Mesenchymal stem cell (in vitro differentiated cells and primary cell): ENCODE data around the gene CDC42BPB.

Experiments used
- DNase-seq: peaks from one replicate; pipeline ENCODE4 v3.0.0-alpha.2; 2013
- H2AFZ ChIP-seq: one replicate; pipeline ENCODE4 v1.6.1; 2013; ENCODE audit warnings: low read depth, mild to moderate bottlenecking, control low read depth, inconsistent platforms, low read length, moderate library complexity
- H2AK5ac ChIP-seq: 2 replicates; pipeline ENCODE4 v1.6.1; 2013; ENCODE audit warnings: low read length, moderate library complexity, mild to moderate bottlenecking, inconsistent platforms; ENCODE audit not compliant: severe bottlenecking
- H2BK120ac ChIP-seq: one replicate; pipeline ENCODE4 v1.6.1; 2013; ENCODE audit warnings: low read depth, mild to moderate bottlenecking, inconsistent platforms, low read length, moderate library complexity
- H2BK12ac ChIP-seq, 2 experiments: one replicate each; pipeline ENCODE4 v1.6.1; 2013; ENCODE audit warnings: inconsistent platforms in 2 of 2, low read length in 2 of 2, mild to moderate bottlenecking in 2 of 2, moderate library complexity in 2 of 2, control low read depth in 1 of 2
- H2BK15ac ChIP-seq: one replicate; pipeline ENCODE4 v1.6.1; 2013; ENCODE audit warnings: mild to moderate bottlenecking, low read depth, inconsistent platforms; ENCODE audit not compliant: poor library complexity, severe bottlenecking
- H2BK5ac ChIP-seq: 2 replicates; pipeline ENCODE4 v1.6.1; 2013; ENCODE audit warnings: low read depth, mild to moderate bottlenecking, low read length, control low read depth, inconsistent platforms; ENCODE audit not compliant: poor library complexity, severe bottlenecking
- H3K14ac ChIP-seq, 2 experiments: one replicate each; pipeline ENCODE4 v1.6.1; 2013; ENCODE audit warnings: inconsistent platforms in 2 of 2, low read length in 2 of 2, control low read depth in 1 of 2, mild to moderate bottlenecking in 1 of 2, moderate library complexity in 1 of 2
- H3K18ac ChIP-seq, 2 experiments: one replicate each; pipeline ENCODE4 v1.6.1; 2013; ENCODE audit warnings: inconsistent platforms in 2 of 2, low read length in 2 of 2, control low read depth in 1 of 2, low read depth in 1 of 2, mild to moderate bottlenecking in 1 of 2
- H3K23ac ChIP-seq, 2 experiments: one replicate each; pipeline ENCODE4 v1.6.1; 2013; ENCODE audit warnings: inconsistent platforms in 2 of 2, low read length in 2 of 2, mild to moderate bottlenecking in 2 of 2, moderate library complexity in 2 of 2, control low read depth in 1 of 2
- H3K27ac ChIP-seq: 2 replicates; pipeline ENCODE4 v1.5.1; 2013; ENCODE audit warnings: mild to moderate bottlenecking, moderate library complexity, low read length, control low read depth, inconsistent platforms; ENCODE audit not compliant: poor library complexity, severe bottlenecking
- H3K27me3 ChIP-seq, 2 experiments: 2 replicates each; pipeline versions ENCODE4 v1.6.1 to v1.7.0; 2013; ENCODE audit warnings: low read length in 2 of 2, mild to moderate bottlenecking in 2 of 2, moderate library complexity in 2 of 2, control low read depth in 1 of 2, inconsistent platforms in 1 of 2; ENCODE audit not compliant: control insufficient read depth in 1 of 2, insufficient read depth in 1 of 2
- H3K36me3 ChIP-seq, 2 experiments: 2 replicates each; pipeline versions ENCODE4 v1.6.1 to v1.7.0; 2013; ENCODE audit warnings: low read length in 2 of 2, control low read depth in 1 of 2, inconsistent platforms in 1 of 2, low read depth in 1 of 2, mild to moderate bottlenecking in 1 of 2; ENCODE audit not compliant: insufficient read depth in 2 of 2, control insufficient read depth in 1 of 2
- H3K4ac ChIP-seq, 2 experiments: one replicate each; pipeline ENCODE4 v1.6.1; 2013; ENCODE audit warnings: inconsistent platforms in 2 of 2, low read length in 2 of 2, mild to moderate bottlenecking in 2 of 2, moderate library complexity in 2 of 2, control low read depth in 1 of 2, low read depth in 1 of 2
- H3K4me1 ChIP-seq: 2 replicates; pipeline ENCODE4 v1.6.1; 2013; ENCODE audit warnings: low read depth, low read length, control low read depth; ENCODE audit not compliant: control insufficient read depth, insufficient read depth
- H3K4me2 ChIP-seq: 2 replicates; pipeline ENCODE4 v1.6.1; 2013; ENCODE audit warnings: low read length, mild to moderate bottlenecking, inconsistent platforms; ENCODE audit not compliant: poor library complexity, severe bottlenecking
- H3K4me3 ChIP-seq, 2 experiments: 2 replicates each; pipeline versions ENCODE4 v1.5.1 to v1.7.0; 2013; ENCODE audit warnings: low read length in 2 of 2, mild to moderate bottlenecking in 2 of 2, control low read depth in 1 of 2, low read depth in 1 of 2; ENCODE audit not compliant: insufficient read depth in 1 of 2
- H3K79me1 ChIP-seq: replicated peaks from 2 replicates; pipeline ENCODE4 v1.6.1; 2013; ENCODE audit warnings: mild to moderate bottlenecking, control low read depth, low read length, inconsistent platforms; ENCODE audit not compliant: poor library complexity, severe bottlenecking
- H3K9ac ChIP-seq: 2 replicates; pipeline ENCODE4 v1.7.0; 2013; ENCODE audit warnings: mild to moderate bottlenecking, low read length, moderate library complexity
- H3K9me3 ChIP-seq: 2 replicates; pipeline ENCODE4 v1.7.0; 2013; ENCODE audit warnings: mild to moderate bottlenecking, low read length; ENCODE audit not compliant: control insufficient read depth
- H4K8ac ChIP-seq: one replicate; pipeline ENCODE4 v1.6.1; 2013; ENCODE audit warnings: inconsistent platforms, mild to moderate bottlenecking, low read length, moderate library complexity
- H4K91ac ChIP-seq: one replicate; pipeline ENCODE4 v1.6.1; 2013; ENCODE audit warnings: mild to moderate bottlenecking, low read length, inconsistent platforms
- WGBS: methylation state at CpG from one replicate; pipeline ENCODE4 v1.1.7; 2013; ENCODE audit warnings: mixed read lengths; 5-methylcytosine and 5-hydroxymethylcytosine counted together

The CDC42BPB gene

GRCh38 chr14:102908766-102909455 lies 148.4 kb downstream of the CDC42BPB start:
- H3K4me1 ChIP-seq, result no peaks in the 10 kb centered on the region
- no peak overlapping the region for H3K23ac ChIP-seq
- H3K27me3 ChIP-seq, result no peaks in the 10 kb centered on the region
- no peak overlapping the region for H3K18ac ChIP-seq
- no peak overlapping the region for H3K9ac ChIP-seq
- H2BK5ac ChIP-seq, result no peak overlapping the region
- no peak overlapping the region for H3K4me2 ChIP-seq
- H4K91ac ChIP-seq, result no peak overlapping the region
- H2BK15ac ChIP-seq, result no peak overlapping the region
- H3K4ac ChIP-seq, result no peak overlapping the region
- H3K27ac ChIP-seq, result no peak overlapping the region
- H2AFZ ChIP-seq, result no peak overlapping the region
- H3K4me3 ChIP-seq, result no peak overlapping the region
- no peak overlapping the region for H2AK5ac ChIP-seq
- H3K14ac ChIP-seq, result no peak overlapping the region
- H4K8ac ChIP-seq, result no peak overlapping the region
- no peak overlapping the region for H2BK120ac ChIP-seq
- WGBS, result 95% methylated on average over 29 of the region's 29 CpGs
- H2BK12ac ChIP-seq, result no peak overlapping the region
- H3K9me3 ChIP-seq, result no peaks in the 10 kb centered on the region
- DNase-seq, result no peak
- H3K79me1 ChIP-seq, result no peaks in the 10 kb centered on the region
- H3K36me3 ChIP-seq, result peaks cover 35 to 68% of the 10 kb centered on the region in 2 experiments

GRCh38 chr14:102907980-102908730 lies 149.2 kb downstream of the CDC42BPB start:
- WGBS, result 95% methylated on average over 21 of the region's 23 CpGs
- no peak for DNase-seq
- no peak overlapping the region for H3K23ac ChIP-seq

GRCh38 chr14:102907303-102907844 lies 150.0 kb downstream of the CDC42BPB start:
- no peak overlapping the region for H2BK12ac ChIP-seq
- 99% methylated on average over 32 of the region's 33 CpGs for WGBS
- H3K14ac ChIP-seq, result no peak overlapping the region
- H3K27me3 ChIP-seq, result no peaks in the 10 kb centered on the region
- H4K91ac ChIP-seq, result no peak overlapping the region
- no peak overlapping the region for H3K4me3 ChIP-seq
- H3K23ac ChIP-seq, result no peak overlapping the region
- H3K4me2 ChIP-seq, result no peak overlapping the region
- no peak overlapping the region for H2BK5ac ChIP-seq
- peaks cover 42 to 73% of the 10 kb centered on the region in 2 experiments for H3K36me3 ChIP-seq
- H3K79me1 ChIP-seq, result no peaks in the 10 kb centered on the region
- H3K9me3 ChIP-seq, result no peaks in the 10 kb centered on the region
- H3K4me1 ChIP-seq, result no peaks in the 10 kb centered on the region
- no peak overlapping the region for H3K4ac ChIP-seq
- no peak overlapping the region for H2BK15ac ChIP-seq
- DNase-seq, result no peak
- no peak overlapping the region for H2AK5ac ChIP-seq
- H3K9ac ChIP-seq, result no peak overlapping the region
- H2BK120ac ChIP-seq, result no peak overlapping the region
- H2AFZ ChIP-seq, result no peak overlapping the region
- H3K27ac ChIP-seq, result no peak overlapping the region
- no peak overlapping the region for H3K18ac ChIP-seq
- no peak overlapping the region for H4K8ac ChIP-seq

More at GRCh38 chr14:102907980-102908730, 149.2 kb downstream of the CDC42BPB start:
- Histone ChIP-seq H4K8ac (no peak overlapping the region), H4K91ac (no peak overlapping the region), H3K14ac (no peak overlapping the region), H3K27me3 (no peaks in the 10 kb centered on the region), H3K36me3 (peaks cover 41 to 69% of the 10 kb centered on the region in 2 experiments), H2BK120ac (no peak overlapping the region), H2BK12ac (no peak overlapping the region), H3K9me3 (no peaks in the 10 kb centered on the region), H3K4me2 (no peak overlapping the region), H3K18ac (no peak overlapping the region), H3K79me1 (no peaks in the 10 kb centered on the region), H3K4me1 (no peaks in the 10 kb centered on the region), H2AK5ac (no peak overlapping the region), H3K4ac (no peak overlapping the region), H2AFZ (no peak overlapping the region), H2BK5ac (no peak overlapping the region), H3K4me3 (no peak overlapping the region), H3K27ac (no peak overlapping the region), H3K9ac (no peak overlapping the region), H2BK15ac (no peak overlapping the region)

DNA sequence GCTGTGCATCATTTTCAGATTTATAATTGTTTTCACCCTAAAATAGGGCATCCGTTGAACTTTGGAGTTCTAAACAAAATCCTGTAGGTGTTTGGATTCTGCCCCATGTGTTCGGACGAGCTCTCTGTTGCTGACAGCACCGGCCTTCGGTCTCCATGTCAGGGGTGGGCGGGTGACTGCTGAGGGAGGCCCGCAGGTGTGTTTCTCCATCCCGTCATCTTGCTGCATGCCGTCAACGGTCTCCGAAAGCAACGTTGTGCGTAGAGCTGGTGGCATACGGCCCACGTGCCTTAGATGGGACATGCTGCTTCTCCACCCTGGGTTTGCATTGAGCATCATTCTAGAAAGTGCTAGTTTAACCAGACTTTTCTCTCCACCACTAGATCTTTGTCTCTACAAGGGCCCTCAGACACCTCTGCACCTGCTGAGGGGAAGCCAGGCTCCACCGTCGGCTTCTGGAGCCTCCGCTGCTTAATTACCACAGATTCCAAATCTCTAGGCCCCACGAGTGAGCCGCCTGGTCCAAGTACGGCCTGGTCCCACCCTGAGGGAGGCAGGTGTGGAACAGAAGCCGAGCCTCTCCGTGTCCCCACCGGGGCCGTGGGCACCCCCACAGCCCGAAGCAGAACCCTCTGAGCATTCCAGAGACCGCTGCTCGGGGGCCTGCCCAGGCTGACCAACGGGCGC lies 150.6 kb downstream of the CDC42BPB start:
- no peak overlapping the region for H4K8ac ChIP-seq
- H3K9me3 ChIP-seq, result no peaks in the 10 kb centered on the region
- no peak overlapping the region for H3K4ac ChIP-seq
- H2BK15ac ChIP-seq, result no peak overlapping the region
- no peak overlapping the region for H2AFZ ChIP-seq
- no peak overlapping the region for H3K4me3 ChIP-seq
- no peak overlapping the region for H4K91ac ChIP-seq
- H2AK5ac ChIP-seq, result no peak overlapping the region
- H3K14ac ChIP-seq, result no peak overlapping the region
- H3K27me3 ChIP-seq, result no peaks in the 10 kb centered on the region
- no peak overlapping the region for H2BK120ac ChIP-seq
- no peak overlapping the region for H2BK12ac ChIP-seq
- no peak overlapping the region for H3K4me2 ChIP-seq
- H3K36me3 ChIP-seq, result peaks cover 45 to 73% of the 10 kb centered on the region in 2 experiments
- WGBS, result 98% methylated on average over 30 of the region's 30 CpGs
- DNase-seq, result no peak
- H3K4me1 ChIP-seq, result no peaks in the 10 kb centered on the region
- no peak overlapping the region for H2BK5ac ChIP-seq
- no peak overlapping the region for H3K27ac ChIP-seq
- no peak overlapping the region for H3K9ac ChIP-seq
- no peak overlapping the region for H3K18ac ChIP-seq
- H3K79me1 ChIP-seq, result peaks cover 3% of the 10 kb centered on the region
- H3K23ac ChIP-seq, result no peak overlapping the region
